HUES6 (cell line): Measurements from ENCODE around the gene PCBP4.
A peak's percentile ranks its signal among the peaks of the same experiment; 100 is the strongest.

ENCODE experiments used
- H3K27ac ChIP-seq: 2 replicates; pipeline ENCODE4 v1.7.0; 2013; ENCODE audit warnings: low read depth, mild to moderate bottlenecking, low read length, inconsistent platforms
- H3K27me3 ChIP-seq: 2 replicates; pipeline ENCODE4 v1.6.1; 2013; ENCODE audit warnings: low read length; ENCODE audit not compliant: control insufficient read depth, insufficient read depth
- H3K36me3 ChIP-seq: 2 replicates; pipeline ENCODE4 v1.6.1; 2013; ENCODE audit warnings: low read length; ENCODE audit not compliant: control insufficient read depth, insufficient read depth
- H3K4me1 ChIP-seq: 2 replicates; pipeline ENCODE4 v1.6.1; 2013; ENCODE audit warnings: low read length; ENCODE audit not compliant: control insufficient read depth, insufficient read depth
- H3K4me3 ChIP-seq: 2 replicates; pipeline ENCODE4 v1.5.1; 2013; ENCODE audit warnings: low read depth, low read length
- H3K9ac ChIP-seq: one replicate; pipeline ENCODE4 v1.6.1; 2013; ENCODE audit warnings: mild to moderate bottlenecking, low read length
- H3K9me3 ChIP-seq: 2 replicates; pipeline ENCODE4 v1.6.1; 2013; ENCODE audit warnings: low read depth, low read length; ENCODE audit not compliant: control insufficient read depth, insufficient read depth

Gene PCBP4

DNA sequence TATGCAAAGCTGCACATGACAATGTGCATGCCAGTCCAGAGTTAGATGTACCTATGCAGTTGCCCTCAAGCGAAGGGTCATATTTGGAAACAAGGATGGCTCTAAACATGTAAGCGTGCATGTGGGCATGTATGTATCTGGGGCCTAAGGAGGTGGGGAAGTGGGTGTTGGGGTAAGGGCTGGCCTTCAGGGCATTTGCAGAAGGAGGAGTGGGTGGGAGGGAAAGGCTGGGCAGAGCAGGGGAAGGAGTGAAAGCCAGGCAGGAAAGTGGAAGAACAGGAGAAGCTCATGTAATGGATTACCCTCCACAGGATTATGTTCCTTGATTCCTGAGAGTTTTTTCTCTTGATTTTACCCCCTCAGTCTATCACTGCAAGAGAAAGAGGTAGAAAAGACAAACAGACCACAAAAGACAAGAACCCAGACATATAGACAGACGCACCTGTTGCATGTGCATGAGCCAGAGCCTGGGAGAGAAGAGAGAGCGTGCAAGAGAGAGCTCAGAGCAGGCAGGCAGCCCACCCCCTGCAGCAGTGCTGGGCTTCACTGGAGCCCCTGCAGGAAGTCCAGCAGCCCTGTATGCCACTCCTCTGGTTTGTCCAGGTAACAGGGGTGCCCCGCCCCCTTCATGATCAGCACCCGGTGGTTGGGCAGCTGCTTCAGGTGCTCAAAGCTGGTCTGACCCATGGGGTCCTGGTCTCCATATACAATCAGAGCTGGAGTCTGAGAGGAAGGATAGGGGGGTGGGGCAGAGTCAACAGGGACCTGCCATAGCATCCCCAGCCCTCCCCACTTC is 1.8 kb upstream of the PCBP4 start:
- H3K4me3 ChIP-seq: peak overlapping the region; percentile 68
- peak overlapping the region; percentile 66 for H3K9ac ChIP-seq
- peaks cover 51% of the 10 kb centered on the region for H3K4me1 ChIP-seq
- no peaks in the 10 kb centered on the region for H3K36me3 ChIP-seq
- no peaks in the 10 kb centered on the region for H3K9me3 ChIP-seq
- peaks cover 19% of the 10 kb centered on the region; the same call in 1 of the 2 replicates for H3K27me3 ChIP-seq
- H3K27ac ChIP-seq: peak overlapping the region; percentile 79; the same call in 1 of the 2 replicates

DNA sequence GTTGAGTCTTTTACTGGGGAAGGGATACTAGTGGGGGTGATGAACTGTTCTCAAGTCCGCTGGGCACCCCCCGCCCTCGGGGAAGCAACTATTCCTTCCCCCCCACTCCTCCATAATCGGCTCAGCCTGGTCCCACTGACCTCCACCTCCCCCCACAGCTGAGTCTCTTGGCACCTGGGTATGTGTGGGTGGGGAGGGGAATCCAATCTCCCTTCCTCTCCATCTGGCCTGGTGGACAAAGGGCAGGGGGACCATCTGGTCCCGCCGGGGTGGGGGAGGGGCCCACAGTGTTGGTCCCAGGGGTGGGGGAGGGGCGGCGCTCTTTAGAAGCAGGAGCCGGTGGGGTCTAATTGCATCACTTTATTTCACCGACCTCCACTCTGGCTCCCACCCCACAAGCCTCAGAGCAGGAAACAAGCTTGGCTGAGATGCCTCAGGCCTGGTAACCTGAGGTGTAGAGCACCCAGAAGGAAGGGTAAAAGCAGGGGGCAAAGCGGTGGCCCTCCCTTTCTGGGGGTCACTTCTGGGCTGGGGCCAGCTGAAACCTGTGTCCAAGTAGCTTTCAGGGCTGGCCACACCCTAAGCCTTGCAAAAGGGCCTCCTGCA is 1.0 kb upstream of the PCBP4 start:
- H3K4me3 ChIP-seq: peak overlapping the region; percentile 68
- peaks cover 49% of the 10 kb centered on the region for H3K4me1 ChIP-seq
- no peaks in the 10 kb centered on the region for H3K9me3 ChIP-seq
- peaks cover 18% of the 10 kb centered on the region for H3K27me3 ChIP-seq
- H3K36me3 ChIP-seq: no peaks in the 10 kb centered on the region
- peak overlapping the region; percentile 91 for H3K9ac ChIP-seq
- H3K27ac ChIP-seq: peak overlapping the region; percentile 79

GRCh38 chr3:51966922-51967383 is 301 bp downstream of the PCBP4 start:
- H3K9ac ChIP-seq: peak overlapping the region; percentile 10
- H3K4me1 ChIP-seq: peaks cover 57% of the 10 kb centered on the region
- no peak overlapping the region for H3K27ac ChIP-seq

DNA sequence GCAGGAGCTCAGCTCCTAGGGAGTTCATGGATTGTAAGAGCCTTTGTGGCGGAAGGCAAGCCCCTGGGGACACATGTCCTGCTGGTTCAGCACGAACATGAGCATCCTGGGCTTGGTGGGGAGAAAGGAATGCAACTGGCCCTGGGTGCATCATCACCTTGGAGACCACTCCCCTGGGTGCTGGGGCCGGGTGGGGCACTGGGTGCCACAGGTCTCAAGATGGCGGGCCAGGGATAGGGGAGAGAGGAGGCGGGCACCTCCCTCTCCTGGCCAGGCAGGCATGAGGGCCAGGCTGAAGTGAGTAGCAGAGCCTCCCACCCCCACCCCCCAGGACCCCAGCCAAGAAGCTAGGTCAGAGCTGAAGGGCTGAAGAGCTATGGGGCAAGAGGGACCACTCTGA is 768 bp downstream of the PCBP4 start:
- Histone ChIP-seq H3K9ac (no peak overlapping the region), H3K36me3 (no peaks in the 10 kb centered on the region), H3K9me3 (no peaks in the 10 kb centered on the region), H3K27ac (no peak overlapping the region), H3K4me3 (peak overlapping the region; percentile 57), H3K27me3 (peaks cover 25% of the 10 kb centered on the region), H3K4me1 (peaks cover 57% of the 10 kb centered on the region)

More at GRCh38 chr3:51966922-51967383, 301 bp downstream of the PCBP4 start:
- no peaks in the 10 kb centered on the region for H3K9me3 ChIP-seq
- H3K36me3 ChIP-seq: no peaks in the 10 kb centered on the region
- peaks cover 25% of the 10 kb centered on the region for H3K27me3 ChIP-seq
- peak overlapping the region; percentile 57 for H3K4me3 ChIP-seq

- Histone ChIP-seq H3K9me3 (no peaks in the 10 kb centered on the region), H3K4me1 (peaks cover 54% of the 10 kb centered on the region), H3K4me3 (peak overlapping the region; percentile 57; the same call in 1 of the 2 replicates), H3K9ac (no peak overlapping the region), H3K36me3 (no peaks in the 10 kb centered on the region), H3K27ac (no peak overlapping the region), H3K27me3 (peaks cover 25% of the 10 kb centered on the region)
Measured at GRCh38 chr3:51966016-51966415, 1.2 kb downstream of the PCBP4 start.

DNA sequence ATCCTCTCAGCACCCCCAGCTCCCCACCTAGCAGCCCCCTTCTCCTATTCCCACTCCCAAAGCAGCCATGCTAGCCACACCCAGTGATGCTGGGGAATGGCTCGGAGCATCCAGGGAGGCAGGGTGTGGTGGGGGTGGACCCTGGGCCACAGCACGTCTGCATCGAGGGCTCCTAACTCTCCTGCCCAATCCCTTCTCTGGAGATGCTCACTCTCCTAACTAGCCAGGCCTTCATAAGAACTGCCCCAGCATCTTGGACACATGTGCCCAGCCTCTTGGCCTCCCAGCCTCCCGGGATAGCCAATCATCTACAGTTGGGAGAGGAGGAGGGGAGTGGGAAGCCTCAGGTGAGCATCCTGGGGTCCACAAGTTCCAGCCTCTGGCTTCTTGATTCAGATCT is 2.7 kb downstream of the PCBP4 start:
- peaks cover 53% of the 10 kb centered on the region for H3K4me1 ChIP-seq
- H3K27ac ChIP-seq: no peak overlapping the region
- H3K4me3 ChIP-seq: no peak overlapping the region
- H3K36me3 ChIP-seq: no peaks in the 10 kb centered on the region
- no peak overlapping the region for H3K9ac ChIP-seq
- H3K27me3 ChIP-seq: peaks cover 28% of the 10 kb centered on the region
- H3K9me3 ChIP-seq: no peaks in the 10 kb centered on the region

DNA sequence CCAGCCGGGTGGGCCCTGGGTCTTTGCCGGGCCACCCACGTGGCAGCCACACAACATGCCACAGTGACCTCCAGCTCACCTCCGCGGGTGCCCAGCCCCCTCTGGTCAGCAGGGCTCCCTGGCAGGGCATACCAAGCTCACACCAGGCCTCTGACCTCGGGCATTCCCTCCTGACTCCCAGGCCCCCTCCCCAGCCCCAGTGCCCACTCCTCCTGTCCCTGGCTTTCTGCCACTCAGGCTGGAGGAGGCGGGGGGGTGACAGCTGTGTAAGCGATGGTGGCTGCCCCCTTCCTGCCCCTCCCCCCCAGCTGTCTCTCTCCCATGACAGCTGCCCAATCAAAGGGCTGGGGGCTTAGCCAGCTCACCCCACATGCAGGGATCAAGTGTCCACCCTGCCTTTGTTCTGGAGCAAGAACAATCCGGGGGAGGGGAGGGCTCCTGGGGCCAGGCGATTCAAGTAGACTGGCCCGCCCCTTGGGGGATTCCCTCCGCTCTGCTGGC is 3.3 kb downstream of the PCBP4 start:
- Histone ChIP-seq H3K4me1 (peaks cover 48% of the 10 kb centered on the region), H3K9ac (no peak overlapping the region), H3K4me3 (no peak overlapping the region), H3K27me3 (peaks cover 28% of the 10 kb centered on the region), H3K27ac (no peak overlapping the region), H3K36me3 (no peaks in the 10 kb centered on the region), H3K9me3 (no peaks in the 10 kb centered on the region)

GRCh38 chr3:51962854-51963530 is 4.3 kb downstream of the PCBP4 start:
- Histone ChIP-seq H3K4me1 (peaks cover 41% of the 10 kb centered on the region), H3K9me3 (no peaks in the 10 kb centered on the region), H3K27ac (no peak overlapping the region), H3K4me3 (no peak overlapping the region), H3K9ac (no peak overlapping the region), H3K27me3 (peaks cover 28% of the 10 kb centered on the region), H3K36me3 (no peaks in the 10 kb centered on the region)

- Histone ChIP-seq H3K9ac (no peak overlapping the region), H3K4me1 (peaks cover 39% of the 10 kb centered on the region), H3K27me3 (peaks cover 31% of the 10 kb centered on the region), H3K4me3 (no peak overlapping the region), H3K9me3 (no peaks in the 10 kb centered on the region), H3K36me3 (no peaks in the 10 kb centered on the region), H3K27ac (no peak overlapping the region)
Measured at GRCh38 chr3:51961602-51962569, 5.4 kb downstream of the PCBP4 start.

DNA sequence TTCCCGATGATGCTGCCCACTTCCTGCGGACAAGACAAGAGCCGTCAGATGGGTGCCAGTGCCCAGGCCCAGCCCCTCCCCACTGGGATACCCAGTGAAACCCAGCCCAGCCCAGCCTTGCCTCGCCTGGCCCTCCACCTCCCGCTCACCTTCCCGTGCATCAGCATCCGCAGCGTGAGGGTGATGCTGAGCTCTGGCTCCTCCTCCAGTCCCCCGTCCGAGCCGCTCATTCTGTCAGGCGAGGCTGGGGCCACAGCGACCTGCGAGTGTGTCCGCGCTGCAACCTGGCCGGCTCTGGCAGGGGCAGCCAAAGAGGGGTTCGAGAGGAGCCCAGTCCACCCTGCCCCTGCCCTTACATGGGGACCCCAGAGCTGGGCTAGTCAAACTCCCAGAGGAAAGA is 6.2 kb downstream of the PCBP4 start:
- no peak overlapping the region for H3K27ac ChIP-seq
- no peaks in the 10 kb centered on the region for H3K36me3 ChIP-seq
- peaks cover 36% of the 10 kb centered on the region for H3K27me3 ChIP-seq
- H3K9ac ChIP-seq: no peak overlapping the region
- H3K4me3 ChIP-seq: no peak overlapping the region
- H3K4me1 ChIP-seq: peaks cover 36% of the 10 kb centered on the region
- no peaks in the 10 kb centered on the region for H3K9me3 ChIP-seq
